ENCODE measurements around the gene CORO1C.

Gene CORO1C

DNA sequence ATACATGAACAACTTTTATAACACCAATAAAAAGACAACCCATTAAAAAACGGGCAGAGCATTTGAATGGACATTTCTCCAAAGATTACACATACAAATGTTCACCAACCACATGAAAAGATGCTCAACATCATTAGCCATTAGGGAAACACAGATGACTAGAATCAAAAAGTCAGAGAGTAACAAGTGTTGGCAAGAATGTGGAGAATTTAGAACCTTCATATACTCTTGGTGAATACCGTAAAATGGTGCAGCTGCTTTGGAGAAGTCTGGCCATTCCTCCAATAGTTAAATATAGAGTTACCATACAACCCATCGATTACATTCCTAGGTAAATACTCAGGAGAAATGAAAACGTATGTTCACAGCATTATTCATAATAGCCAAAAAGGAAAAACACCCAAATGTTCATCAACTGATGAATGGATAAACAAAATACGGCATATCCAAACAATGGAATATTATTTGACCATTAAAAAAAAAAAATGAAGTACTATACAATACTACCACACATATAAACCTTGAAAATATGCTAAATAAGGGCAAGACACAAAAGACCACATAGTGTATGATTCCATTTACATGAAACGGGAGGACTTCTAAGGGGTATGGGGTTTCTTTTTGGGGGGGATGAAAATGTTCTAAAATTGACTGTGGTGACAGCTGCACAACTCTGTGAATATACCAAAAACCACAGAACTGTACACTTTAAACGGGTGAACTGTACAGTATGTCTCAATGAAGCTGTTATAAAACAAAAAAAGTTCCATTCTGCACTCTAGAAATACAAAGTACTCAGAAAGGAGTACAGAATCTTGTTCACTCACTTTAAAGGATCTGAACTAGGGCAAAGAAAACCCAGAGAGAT lies 3.2 kb downstream of the CORO1C start:
- TF ChIP-seq, protein P1, sequence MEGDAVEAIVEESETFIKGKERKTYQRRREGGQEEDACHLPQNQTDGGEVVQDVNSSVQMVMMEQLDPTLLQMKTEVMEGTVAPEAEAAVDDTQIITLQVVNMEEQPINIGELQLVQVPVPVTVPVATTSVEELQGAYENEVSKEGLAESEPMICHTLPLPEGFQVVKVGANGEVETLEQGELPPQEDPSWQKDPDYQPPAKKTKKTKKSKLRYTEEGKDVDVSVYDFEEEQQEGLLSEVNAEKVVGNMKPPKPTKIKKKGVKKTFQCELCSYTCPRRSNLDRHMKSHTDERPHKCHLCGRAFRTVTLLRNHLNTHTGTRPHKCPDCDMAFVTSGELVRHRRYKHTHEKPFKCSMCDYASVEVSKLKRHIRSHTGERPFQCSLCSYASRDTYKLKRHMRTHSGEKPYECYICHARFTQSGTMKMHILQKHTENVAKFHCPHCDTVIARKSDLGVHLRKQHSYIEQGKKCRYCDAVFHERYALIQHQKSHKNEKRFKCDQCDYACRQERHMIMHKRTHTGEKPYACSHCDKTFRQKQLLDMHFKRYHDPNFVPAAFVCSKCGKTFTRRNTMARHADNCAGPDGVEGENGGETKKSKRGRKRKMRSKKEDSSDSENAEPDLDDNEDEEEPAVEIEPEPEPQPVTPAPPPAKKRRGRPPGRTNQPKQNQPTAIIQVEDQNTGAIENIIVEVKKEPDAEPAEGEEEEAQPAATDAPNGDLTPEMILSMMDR (IDR thresholded peaks at IDR 0.05; ENCODE audit: borderline replicate concordance, control extremely low read depth, extremely low read depth, insufficient read depth, missing control alignments), result no peak
- no peak for DNase-seq (ENCODE audit: low spot score)
- in situ Hi-C loops (cut with MboI; ENCODE audit: low sequenced_read_pairs, unreplicated experiment), result no loop called here

DNA sequence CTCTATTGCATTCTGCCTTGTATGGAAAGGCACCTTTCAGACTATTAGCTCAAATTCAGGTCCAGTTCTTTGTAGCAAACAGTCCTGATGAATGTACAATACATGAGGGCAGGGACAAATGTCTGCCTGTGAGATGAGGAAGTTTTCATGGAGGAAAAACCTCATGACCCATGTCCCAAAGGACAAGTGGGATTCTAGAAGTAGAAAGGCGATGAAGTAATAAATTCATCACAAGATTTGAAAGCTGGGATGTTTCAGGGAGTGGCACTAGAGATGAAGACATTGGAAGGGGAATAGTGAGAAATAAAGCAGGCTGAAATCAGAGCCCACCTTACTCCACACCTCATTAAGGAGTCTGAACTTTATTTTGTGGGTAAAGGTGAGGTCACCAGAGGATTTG lies 4.2 kb downstream of the CORO1C start:
- TF ChIP-seq, protein P1 (IDR thresholded peaks at IDR 0.05; ENCODE audit: borderline replicate concordance, control extremely low read depth, extremely low read depth, insufficient read depth, missing control alignments), result no peak
- in situ Hi-C loops (cut with MboI; ENCODE audit: low sequenced_read_pairs, unreplicated experiment), result no loop called here
- DNase-seq (ENCODE audit: low spot score), result no peak

DNA sequence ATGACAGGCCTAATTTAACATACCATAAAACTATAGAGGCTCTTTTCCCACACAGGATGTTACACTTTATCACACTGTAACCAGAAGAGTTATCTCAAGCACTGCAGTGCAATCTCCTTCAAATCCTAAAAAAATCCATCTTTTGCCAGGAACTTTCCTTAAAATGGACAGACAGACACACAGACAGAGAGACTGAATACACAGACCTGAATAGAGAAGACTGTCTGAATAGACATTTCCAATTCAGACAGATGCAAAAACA lies 6.5 kb downstream of the CORO1C start:
- TF ChIP-seq, protein P1 (IDR thresholded peaks at IDR 0.05; ENCODE audit: borderline replicate concordance, control extremely low read depth, extremely low read depth, insufficient read depth, missing control alignments), result no peak
- no peak for DNase-seq (ENCODE audit: low spot score)
- in situ Hi-C loops (cut with MboI; ENCODE audit: low sequenced_read_pairs, unreplicated experiment), result no loop called here

DNA sequence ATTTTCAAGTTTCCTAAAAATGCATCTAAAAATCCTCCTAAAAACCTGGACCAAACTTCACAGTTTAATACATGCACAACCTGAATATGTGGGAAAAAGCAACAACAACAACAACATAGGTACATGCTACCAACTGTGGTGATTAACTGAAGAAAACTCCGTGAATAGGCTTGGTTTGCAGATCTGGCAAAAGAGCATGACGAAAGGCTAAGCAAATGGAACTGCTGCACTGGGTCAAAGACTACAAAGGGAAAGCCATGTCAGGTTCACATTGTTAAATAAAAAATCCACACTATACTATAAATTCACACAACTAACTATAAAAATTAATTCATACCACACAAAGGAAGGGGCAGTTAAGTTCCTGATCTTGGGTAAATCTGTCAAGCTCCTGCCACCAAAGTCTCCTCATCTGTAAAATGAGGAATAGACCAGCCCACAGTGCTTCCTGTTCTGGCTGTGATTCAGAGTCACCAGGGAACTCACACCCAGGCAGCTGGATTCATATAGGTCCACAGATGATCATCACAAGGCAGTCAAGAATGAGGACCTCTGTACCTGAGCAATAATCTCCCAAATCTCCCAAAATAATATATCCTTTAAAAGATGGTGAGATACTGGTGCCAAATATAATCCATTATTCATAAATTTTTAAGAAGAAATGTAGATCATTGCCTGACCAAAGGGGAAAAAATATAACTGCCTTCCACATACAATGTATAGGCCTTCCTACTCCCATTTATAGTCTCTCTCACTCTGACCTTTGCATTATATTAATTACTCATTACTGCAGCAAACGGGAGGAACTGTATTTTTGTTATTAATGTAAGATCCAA lies 7.0 kb downstream of the CORO1C start:
- in situ Hi-C loops (cut with MboI; ENCODE audit: low sequenced_read_pairs, unreplicated experiment), result no loop called here
- TF ChIP-seq, protein P1 (IDR thresholded peaks at IDR 0.05; ENCODE audit: borderline replicate concordance, control extremely low read depth, extremely low read depth, insufficient read depth, missing control alignments), result no peak
- no peak for DNase-seq (ENCODE audit: low spot score)

DNA sequence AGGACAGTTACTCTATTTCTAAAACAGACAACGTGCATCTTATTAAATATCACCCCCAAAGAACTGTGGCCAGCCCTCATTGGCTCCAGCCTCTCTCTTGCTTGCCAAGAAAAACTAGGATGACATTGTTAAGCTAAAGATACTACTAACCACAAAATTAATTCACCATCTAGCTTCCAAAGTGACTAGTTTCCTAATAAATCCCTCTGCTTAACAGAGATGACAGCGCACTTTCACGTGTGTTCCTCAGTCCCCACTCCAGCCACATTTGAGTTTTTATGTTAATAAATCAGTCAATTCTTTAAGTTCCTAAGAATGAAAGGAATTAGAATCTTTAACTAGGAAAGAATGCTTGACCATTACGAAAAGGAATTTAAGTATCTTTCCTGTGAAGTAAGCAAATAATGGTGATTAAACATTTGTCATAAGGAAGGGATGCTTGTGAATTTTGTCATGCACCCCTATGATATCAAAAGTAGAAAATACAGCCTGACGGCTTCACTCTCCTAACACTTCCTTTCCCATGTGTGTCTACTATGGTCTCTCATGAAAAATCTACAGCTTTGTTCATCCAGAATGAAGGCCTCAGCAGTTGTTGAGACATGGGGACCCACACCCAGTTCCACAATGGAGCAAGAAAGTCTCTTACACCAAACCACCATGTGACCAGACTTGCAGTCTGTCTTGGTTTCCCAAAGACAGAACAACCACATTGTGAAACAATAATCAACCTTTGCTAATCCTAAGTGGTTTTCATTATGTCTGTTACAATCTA lies 8.1 kb downstream of the CORO1C start:
- DNase-seq (ENCODE audit: low spot score), result no peak
- in situ Hi-C loops (cut with MboI; ENCODE audit: low sequenced_read_pairs, unreplicated experiment), result no loop called here
- TF ChIP-seq, protein P1 (IDR thresholded peaks at IDR 0.05; ENCODE audit: borderline replicate concordance, control extremely low read depth, extremely low read depth, insufficient read depth, missing control alignments), result no peak

DNA sequence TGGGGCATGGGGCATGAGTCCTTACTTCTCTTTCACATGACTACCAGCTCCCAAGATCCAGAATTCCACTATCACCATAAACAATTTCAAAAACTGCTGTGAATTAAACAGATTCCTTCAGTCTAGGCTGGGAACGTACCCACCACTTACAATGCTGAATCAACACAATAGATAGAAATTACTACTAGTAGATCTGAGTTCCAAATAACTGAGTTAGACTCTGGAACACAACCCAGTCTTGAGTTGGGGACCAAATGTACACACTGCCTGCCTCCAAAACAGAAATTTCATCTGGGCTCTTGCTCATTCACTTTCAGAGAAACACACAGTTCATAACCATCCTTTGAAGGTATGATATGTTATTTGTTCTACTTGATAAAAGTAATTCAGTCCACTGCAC lies 8.9 kb downstream of the CORO1C start:
- DNase-seq (ENCODE audit: low spot score), result no peak
- TF ChIP-seq, protein P1 (IDR thresholded peaks at IDR 0.05; ENCODE audit: borderline replicate concordance, control extremely low read depth, extremely low read depth, insufficient read depth, missing control alignments), result no peak
- in situ Hi-C loops (cut with MboI; ENCODE audit: low sequenced_read_pairs, unreplicated experiment), result no loop called here

All from GM13976 (cell line).